Measurements from ENCODE around the gene HSD11B1L.
A peak's percentile ranks its signal among the peaks of the same experiment; 100 is the strongest.

DNA sequence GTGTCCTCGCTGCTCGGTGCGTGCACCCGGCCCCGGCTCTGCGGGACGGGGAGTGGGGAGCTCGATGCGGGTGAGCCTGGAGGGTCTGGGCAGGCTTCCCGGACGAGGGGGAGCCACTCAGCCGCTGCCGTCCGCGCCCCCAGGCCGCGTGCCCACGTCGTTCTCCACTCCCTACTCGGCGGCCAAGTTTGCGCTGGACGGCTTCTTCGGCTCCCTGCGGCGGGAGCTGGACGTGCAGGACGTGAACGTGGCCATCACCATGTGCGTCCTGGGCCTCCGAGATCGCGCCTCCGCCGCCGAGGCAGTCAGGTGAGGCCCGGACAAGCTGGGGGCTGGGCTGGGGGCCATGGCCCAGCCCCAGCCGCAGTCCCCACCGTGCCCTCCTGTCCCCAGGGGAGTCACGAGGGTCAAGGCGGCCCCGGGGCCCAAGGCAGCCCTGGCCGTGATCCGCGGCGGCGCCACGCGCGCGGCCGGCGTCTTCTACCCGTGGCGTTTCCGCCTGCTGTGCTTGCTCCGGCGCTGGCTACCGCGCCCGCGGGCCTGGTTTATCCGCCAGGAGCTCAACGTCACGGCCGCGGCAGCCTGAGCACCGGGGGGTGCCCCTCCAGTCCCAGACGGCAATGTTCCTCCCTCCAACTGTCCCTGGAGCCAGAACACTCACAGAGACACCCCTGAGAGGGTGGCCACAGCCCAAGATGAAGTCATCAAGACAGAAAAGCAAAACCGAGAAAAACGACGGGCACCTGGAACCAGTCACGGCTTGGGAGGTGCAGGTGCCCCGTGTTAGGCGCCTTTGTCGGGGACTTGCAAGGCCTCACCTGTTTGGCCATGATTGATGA, 6.8 kb downstream of the HSD11B1L start:
- TF ChIP-seq, protein P1, sequence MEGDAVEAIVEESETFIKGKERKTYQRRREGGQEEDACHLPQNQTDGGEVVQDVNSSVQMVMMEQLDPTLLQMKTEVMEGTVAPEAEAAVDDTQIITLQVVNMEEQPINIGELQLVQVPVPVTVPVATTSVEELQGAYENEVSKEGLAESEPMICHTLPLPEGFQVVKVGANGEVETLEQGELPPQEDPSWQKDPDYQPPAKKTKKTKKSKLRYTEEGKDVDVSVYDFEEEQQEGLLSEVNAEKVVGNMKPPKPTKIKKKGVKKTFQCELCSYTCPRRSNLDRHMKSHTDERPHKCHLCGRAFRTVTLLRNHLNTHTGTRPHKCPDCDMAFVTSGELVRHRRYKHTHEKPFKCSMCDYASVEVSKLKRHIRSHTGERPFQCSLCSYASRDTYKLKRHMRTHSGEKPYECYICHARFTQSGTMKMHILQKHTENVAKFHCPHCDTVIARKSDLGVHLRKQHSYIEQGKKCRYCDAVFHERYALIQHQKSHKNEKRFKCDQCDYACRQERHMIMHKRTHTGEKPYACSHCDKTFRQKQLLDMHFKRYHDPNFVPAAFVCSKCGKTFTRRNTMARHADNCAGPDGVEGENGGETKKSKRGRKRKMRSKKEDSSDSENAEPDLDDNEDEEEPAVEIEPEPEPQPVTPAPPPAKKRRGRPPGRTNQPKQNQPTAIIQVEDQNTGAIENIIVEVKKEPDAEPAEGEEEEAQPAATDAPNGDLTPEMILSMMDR (IDR thresholded peaks at IDR 0.05; ENCODE audit: insufficient read depth, low read length, poor library complexity, severe bottlenecking), result peak; percentile 7
- no peak for TF ChIP-seq EZH2phosphoT487 (conservative IDR thresholded peaks at IDR 0.05; ENCODE audit: low read length)
